Osteoblast (primary cell): ENCODE measurements around the gene KIF6. TPM values are rescaled to one million over a fixed set of nuclear protein-coding genes. Genes with fewer than 3 reads are reported as not detected.

ENCODE experiments used
- DNase-seq: peaks from one replicate; pipeline ENCODE4 v3.0.0; 2011; ENCODE audit warnings: low spot score, mixed read lengths; ENCODE audit not compliant: insufficient read length; ENCODE audit errors: missing footprints
- H2AFZ ChIP-seq: 2 replicates; pipeline ENCODE4 v1.6.0; 2011; ENCODE audit warnings: mild to moderate bottlenecking, low read length
- H3K27ac ChIP-seq: 2 replicates; pipeline ENCODE4 v1.5.1; 2011; ENCODE audit warnings: mild to moderate bottlenecking, low read depth, low read length, moderate library complexity
- H3K27me3 ChIP-seq: 2 replicates; pipeline ENCODE4 v1.6.0; 2012; ENCODE audit warnings: mild to moderate bottlenecking, control low read depth, inconsistent platforms, low read length, moderate library complexity; ENCODE audit not compliant: insufficient read depth
- H3K36me3 ChIP-seq: 2 replicates; pipeline ENCODE4 v1.5.1; 2011; ENCODE audit warnings: mild to moderate bottlenecking, low read length, control low read depth, moderate library complexity; ENCODE audit not compliant: insufficient read depth
- H3K4me1 ChIP-seq: 2 replicates; pipeline ENCODE4 v1.5.1; 2011; ENCODE audit warnings: mild to moderate bottlenecking, low read length, control low read depth, moderate library complexity; ENCODE audit not compliant: insufficient read depth
- H3K4me2 ChIP-seq: 2 replicates; pipeline ENCODE4 v1.6.0; 2011; ENCODE audit warnings: mild to moderate bottlenecking, low read length; ENCODE audit not compliant: insufficient read depth
- H3K4me3 ChIP-seq: fragments of 200-600 bp; sonication (generic); 3 replicates; pipeline ENCODE4 v1.5.1; 2012; ENCODE audit warnings: mild to moderate bottlenecking, low read length, inconsistent platforms; ENCODE audit not compliant: insufficient read depth
- H3K79me2 ChIP-seq: 2 replicates; pipeline ENCODE4 v1.6.0; 2012; ENCODE audit warnings: mild to moderate bottlenecking, low read length, control low read depth, inconsistent platforms; ENCODE audit not compliant: insufficient read depth
- H3K9me3 ChIP-seq: 2 replicates; pipeline ENCODE4 v1.5.1; 2011; ENCODE audit warnings: low read depth, low read length, control low read depth
- H4K20me1 ChIP-seq: 2 replicates; pipeline ENCODE4 v1.6.0; 2012; ENCODE audit warnings: mild to moderate bottlenecking, low read length, control low read depth; ENCODE audit not compliant: insufficient read depth
- total RNA-seq: library from RNA; depleted of rRNA; stranded (reverse); fragments of >200 nt; gene quantifications from 2 replicates; pipeline ENCODE4 v1.2.3, GENCODE V29; 2012
- TF ChIP-seq, protein P1 (sequence below): IDR thresholded peaks from 2 replicates; pipeline ENCODE4 v1.5.1; 2011; ENCODE audit warnings: mild to moderate bottlenecking, low read depth, low read length, moderate library complexity; ENCODE audit errors: extremely low read depth

KIF6 gene
- total RNA-seq, 1 donor, result 1.4 TPM

DNA sequence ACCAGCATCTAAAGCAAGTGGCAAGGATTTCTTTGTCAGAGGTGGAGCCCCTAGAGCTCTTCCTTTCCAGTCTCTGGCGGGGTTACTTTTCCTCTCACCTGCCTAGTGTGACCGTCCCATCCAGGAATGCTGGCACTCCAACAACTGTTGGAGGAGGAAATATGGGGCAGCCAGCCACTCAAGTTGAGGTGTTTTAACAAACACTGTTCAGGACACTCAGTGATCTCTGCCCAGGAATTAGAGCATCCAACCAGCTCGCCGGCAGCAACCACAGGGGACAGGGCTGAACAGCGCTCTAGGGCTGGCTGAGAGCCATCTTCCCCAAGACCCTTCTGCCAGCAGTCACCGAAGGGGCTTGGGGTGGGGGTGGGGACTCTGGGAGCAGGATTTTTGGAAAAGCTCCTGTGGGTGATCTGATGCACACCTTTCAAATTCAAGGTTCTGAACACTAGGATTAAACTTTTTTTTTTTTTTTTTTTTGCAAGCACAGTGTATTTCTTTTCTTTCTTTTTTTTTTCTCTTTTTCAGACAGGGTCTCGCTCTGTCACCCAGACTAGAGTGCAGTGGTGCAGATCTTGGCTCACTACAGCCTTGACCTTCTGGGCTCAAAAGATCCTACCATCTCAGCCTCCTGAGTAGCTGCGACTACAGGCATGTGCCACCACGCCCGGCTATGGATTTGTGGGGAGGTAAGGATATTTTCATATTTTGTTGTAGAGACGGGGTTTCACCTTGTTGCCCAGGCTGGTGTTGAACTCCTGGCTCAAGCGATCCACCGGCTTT, 374.3 kb downstream of the KIF6 start:
- Histone ChIP-seq H4K20me1 (no peaks in the 10 kb centered on the region), H3K4me2 (no peak overlapping the region), H3K4me3 (no peak overlapping the region), H3K4me1 (no peaks in the 10 kb centered on the region), H3K36me3 (no peaks in the 10 kb centered on the region), H3K27ac (no peak overlapping the region), H3K9me3 (no peaks in the 10 kb centered on the region), H3K79me2 (no peaks in the 10 kb centered on the region), H3K27me3 (no peaks in the 10 kb centered on the region), H2AFZ (no peak overlapping the region)
- no peak for DNase-seq
- TF ChIP-seq, protein P1, sequence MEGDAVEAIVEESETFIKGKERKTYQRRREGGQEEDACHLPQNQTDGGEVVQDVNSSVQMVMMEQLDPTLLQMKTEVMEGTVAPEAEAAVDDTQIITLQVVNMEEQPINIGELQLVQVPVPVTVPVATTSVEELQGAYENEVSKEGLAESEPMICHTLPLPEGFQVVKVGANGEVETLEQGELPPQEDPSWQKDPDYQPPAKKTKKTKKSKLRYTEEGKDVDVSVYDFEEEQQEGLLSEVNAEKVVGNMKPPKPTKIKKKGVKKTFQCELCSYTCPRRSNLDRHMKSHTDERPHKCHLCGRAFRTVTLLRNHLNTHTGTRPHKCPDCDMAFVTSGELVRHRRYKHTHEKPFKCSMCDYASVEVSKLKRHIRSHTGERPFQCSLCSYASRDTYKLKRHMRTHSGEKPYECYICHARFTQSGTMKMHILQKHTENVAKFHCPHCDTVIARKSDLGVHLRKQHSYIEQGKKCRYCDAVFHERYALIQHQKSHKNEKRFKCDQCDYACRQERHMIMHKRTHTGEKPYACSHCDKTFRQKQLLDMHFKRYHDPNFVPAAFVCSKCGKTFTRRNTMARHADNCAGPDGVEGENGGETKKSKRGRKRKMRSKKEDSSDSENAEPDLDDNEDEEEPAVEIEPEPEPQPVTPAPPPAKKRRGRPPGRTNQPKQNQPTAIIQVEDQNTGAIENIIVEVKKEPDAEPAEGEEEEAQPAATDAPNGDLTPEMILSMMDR, result no peak

DNA sequence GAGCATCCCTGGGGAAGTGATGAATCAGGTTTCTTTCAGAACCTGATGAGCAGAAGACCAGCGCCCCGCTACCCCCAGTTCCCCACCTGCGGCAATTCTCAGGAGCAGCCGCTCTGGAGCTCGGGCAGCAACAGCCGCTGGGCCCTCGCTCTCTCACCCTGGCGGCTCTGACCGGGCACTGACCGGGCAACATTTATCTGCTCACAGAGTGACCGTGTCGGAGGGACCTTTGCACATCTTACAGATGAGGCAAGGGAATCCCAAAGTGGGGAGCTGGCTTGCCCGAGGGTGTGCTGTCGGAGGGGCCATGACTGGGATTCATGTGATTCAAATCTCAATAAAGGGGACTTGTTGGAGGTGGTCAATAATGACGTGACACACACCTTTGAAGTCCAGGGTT, 376.5 kb downstream of the KIF6 start:
- Histone ChIP-seq H3K4me1 (no peaks in the 10 kb centered on the region), H4K20me1 (no peaks in the 10 kb centered on the region), H3K4me2 (no peak overlapping the region), H2AFZ (no peak overlapping the region), H3K9me3 (no peaks in the 10 kb centered on the region), H3K27me3 (no peaks in the 10 kb centered on the region), H3K79me2 (no peaks in the 10 kb centered on the region), H3K4me3 (no peak overlapping the region), H3K27ac (no peak overlapping the region), H3K36me3 (no peaks in the 10 kb centered on the region)
- TF ChIP-seq, protein P1, result no peak
- no peak for DNase-seq

- H3K9me3 ChIP-seq, result no peaks in the 10 kb centered on the region
- H3K36me3 ChIP-seq, result no peaks in the 10 kb centered on the region
- TF ChIP-seq, protein P1, result peak; percentile 91
- H2AFZ ChIP-seq, result no peak overlapping the region
- no peak overlapping the region for H3K4me2 ChIP-seq
- H3K4me3 ChIP-seq, result no peak overlapping the region
- H3K4me1 ChIP-seq, result no peaks in the 10 kb centered on the region
- no peak overlapping the region for H3K27ac ChIP-seq
- H4K20me1 ChIP-seq, result no peaks in the 10 kb centered on the region
- DNase-seq, result peak; percentile 98
- H3K79me2 ChIP-seq, result no peaks in the 10 kb centered on the region
- no peaks in the 10 kb centered on the region for H3K27me3 ChIP-seq
These were observed 377.2 kb downstream of the KIF6 start for GRCh38 chr6:39347906-39348585.

GRCh38 chr6:39347206-39347605, 378.0 kb downstream of the KIF6 start:
- no peak overlapping the region for H2AFZ ChIP-seq
- H3K36me3 ChIP-seq, result no peaks in the 10 kb centered on the region
- H3K9me3 ChIP-seq, result no peaks in the 10 kb centered on the region
- no peaks in the 10 kb centered on the region for H3K79me2 ChIP-seq
- H3K4me3 ChIP-seq, result no peak overlapping the region
- no peak overlapping the region for H3K27ac ChIP-seq
- H3K4me1 ChIP-seq, result no peaks in the 10 kb centered on the region
- TF ChIP-seq, protein P1, result no peak
- DNase-seq, result peak; percentile 53
- no peaks in the 10 kb centered on the region for H3K27me3 ChIP-seq
- H4K20me1 ChIP-seq, result no peaks in the 10 kb centered on the region
- no peak overlapping the region for H3K4me2 ChIP-seq
